ENCODE data around the gene DPT. TPM values are rescaled to one million over a fixed set of nuclear protein-coding genes. Genes with fewer than 3 reads are reported as not detected.
A peak's percentile ranks its signal among the peaks of the same experiment; 100 is the strongest.

DPT gene
- total and polyA plus RNA-seq, 10 of the 15 experiments (the other 5 are each of a cell fraction or from before 2014, with no cell fraction given) = 0.05 to 0.10 TPM; not detected in 8

DNA sequence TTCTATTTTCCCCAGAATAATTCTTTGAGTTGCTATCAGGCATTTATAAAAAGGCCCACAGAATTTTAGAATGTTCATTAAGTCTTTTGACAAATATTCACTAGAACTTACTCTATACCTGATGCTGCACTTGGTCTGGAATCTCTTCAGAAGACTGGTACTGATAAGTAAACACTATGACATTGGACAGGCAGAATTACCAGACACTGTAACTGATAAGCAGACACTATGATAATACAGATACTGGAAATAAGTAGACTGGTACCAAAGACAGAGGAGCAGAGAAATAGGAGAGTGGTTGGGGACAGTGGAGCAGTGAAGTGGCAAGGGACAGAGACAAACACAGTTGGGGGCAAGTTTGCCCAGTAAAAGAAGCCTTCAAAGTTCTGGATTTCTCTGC, 8.2 kb downstream of the DPT start:
- Histone ChIP-seq H3K79me2 (ENCODE audit: control insufficient read depth, insufficient read depth, low read length) (no peaks in the 10 kb centered on the region), H3K36me3 (ENCODE audit: control insufficient read depth in 2 of 2, insufficient read depth in 2 of 2, low read length in 1 of 2) (no peaks in the 10 kb centered on the region), H3K27me3 (replicated peaks in 1 of 2; ENCODE audit: control insufficient read depth in 2 of 2, insufficient read depth in 2 of 2, low read length in 1 of 2) (no peaks in the 10 kb centered on the region; a peak in 1 of 4 replicates), H4K20me1 (ENCODE audit: control insufficient read depth, insufficient read depth) (no peaks in the 10 kb centered on the region), H3K27ac (ENCODE audit: control insufficient read depth, insufficient read depth) (no peak overlapping the region), H3K9me3 (replicated peaks; ENCODE audit: control insufficient read depth, insufficient read depth, low read length) (no peaks in the 10 kb centered on the region), H2AFZ (ENCODE audit: control insufficient read depth, low read depth, low read length) (no peak overlapping the region), H3K4me3 (no peak overlapping the region), H3K4me2 (ENCODE audit: control insufficient read depth, insufficient read depth) (no peak overlapping the region), H3K9ac (ENCODE audit: control insufficient read depth, insufficient read depth, low read length) (no peak overlapping the region), H3K4me1 (ENCODE audit: control insufficient read depth, insufficient read depth, low read length) (peaks cover 11% of the 10 kb centered on the region)
- ATAC-seq (no peak), DNase-seq (ENCODE audit: low read depth, low spot score) (no peak), FAIRE-seq (no peak)
- ChIA-PET CTCF (no interaction called here), SMC1A (ENCODE audit: uncharacterized antibody, unreplicated experiment) (interaction anchor here (1.0 to 1.9 kb wide), 2 partner anchors 51 to 90 kb away, joined by 3 to 5 read pairs; no protein-coding TSS in a partner anchor), POLR2A (no interaction called here), RAD21 (ENCODE audit: unreplicated experiment) (no interaction called here)
- intact Hi-C loops (cut with micrococcal nuclease; ENCODE audit: unreplicated experiment) = no loop called here
- no TSS peak for BruUV-seq (replicated peaks)
- in situ Hi-C loops (cut with MboI) = no loop called here
- TF ChIP-seq CHD4 (IDR thresholded peaks at IDR 0.05) (no peak), RELA (IDR thresholded peaks at IDR 0.05; ENCODE audit: borderline replicate concordance, partially characterized antibody) (no peak), FOXK2 (IDR thresholded peaks at IDR 0.05) (no peak)
- TF ChIP-seq, protein P1, sequence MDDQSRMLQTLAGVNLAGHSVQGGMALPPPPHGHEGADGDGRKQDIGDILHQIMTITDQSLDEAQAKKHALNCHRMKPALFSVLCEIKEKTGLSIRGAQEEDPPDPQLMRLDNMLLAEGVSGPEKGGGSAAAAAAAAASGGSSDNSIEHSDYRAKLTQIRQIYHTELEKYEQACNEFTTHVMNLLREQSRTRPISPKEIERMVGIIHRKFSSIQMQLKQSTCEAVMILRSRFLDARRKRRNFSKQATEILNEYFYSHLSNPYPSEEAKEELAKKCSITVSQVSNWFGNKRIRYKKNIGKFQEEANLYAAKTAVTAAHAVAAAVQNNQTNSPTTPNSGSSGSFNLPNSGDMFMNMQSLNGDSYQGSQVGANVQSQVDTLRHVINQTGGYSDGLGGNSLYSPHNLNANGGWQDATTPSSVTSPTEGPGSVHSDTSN (IDR thresholded peaks at IDR 0.05; ENCODE audit: insufficient replicate concordance, low read depth, low read length) = no peak

DNA sequence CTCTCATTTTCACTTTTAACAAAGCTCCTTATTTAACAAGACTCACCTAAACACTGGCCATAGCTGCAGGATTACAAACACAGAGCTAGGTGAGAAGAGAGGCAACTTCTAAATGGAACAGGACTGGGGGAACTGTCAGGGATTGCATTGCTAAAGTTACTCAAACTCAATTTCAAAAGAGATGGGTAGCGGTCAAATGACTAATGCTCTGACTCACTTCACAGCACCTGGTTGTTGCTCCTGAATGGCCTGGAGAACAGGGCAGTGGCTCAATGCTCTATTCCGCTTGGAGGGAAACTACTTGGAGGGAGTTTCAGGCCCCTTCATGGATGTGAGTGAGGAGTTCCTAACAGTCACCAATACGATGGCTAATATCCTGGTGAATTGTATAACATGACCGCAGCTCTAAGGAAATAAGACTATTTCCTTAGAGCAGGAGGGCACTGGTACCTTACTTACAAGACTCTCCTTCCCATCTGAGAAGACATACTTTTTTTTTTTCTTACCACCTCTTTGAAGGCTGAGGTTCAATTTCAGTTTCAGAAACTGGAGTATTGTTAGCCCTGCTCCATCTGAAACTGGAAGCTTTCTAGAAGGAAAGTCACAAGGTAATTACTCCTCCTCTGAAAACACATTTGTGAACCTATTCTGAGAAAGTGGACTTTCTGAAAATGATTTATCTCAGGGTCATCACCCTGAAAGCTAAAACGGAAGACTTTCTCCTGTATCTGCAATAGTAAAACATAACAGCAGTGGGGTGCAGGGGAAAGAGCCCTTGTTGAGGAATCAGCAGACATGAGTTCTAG, 9.5 kb downstream of the DPT start:
- in situ Hi-C loops (cut with MboI) = no loop called here
- no peak overlapping the region for H3K27ac ChIP-seq (ENCODE audit: control insufficient read depth, insufficient read depth)
- 37% methylated on average over 5 of the region's 5 CpGs for WGBS (ENCODE audit: insufficient coverage, insufficient replicate concordance, low lambda C conversion rate, missing lambda C conversion rate)
- ChIA-PET SMC1A (ENCODE audit: uncharacterized antibody, unreplicated experiment) (interaction anchor here (0.6 to 4.0 kb wide), 9 partner anchors 15 to 390 kb away, joined by 3 to 18 read pairs (median 4); no protein-coding TSS in a partner anchor), RAD21 (ENCODE audit: unreplicated experiment) (interaction anchor here (0.8 to 1.3 kb wide), 3 partner anchors 20 to 392 kb away, joined by 3 to 4 read pairs (median 4); no protein-coding TSS in a partner anchor), POLR2A (interaction anchor here (0.5 to 0.7 kb wide), 2 partner anchors 15 to 421 kb away, joined by 3 to 4 read pairs; no protein-coding TSS in a partner anchor), CTCF (interaction anchor here (0.7 to 1.1 kb wide), 4 partner anchors 15 to 321 kb away, joined by 3 read pairs; no protein-coding TSS in a partner anchor)
- DNase-seq (ENCODE audit: low read depth, low spot score) = peak; percentile 45
- H4K20me1 ChIP-seq (ENCODE audit: control insufficient read depth, insufficient read depth) = no peaks in the 10 kb centered on the region
- H3K27me3 ChIP-seq (replicated peaks in 1 of 2; ENCODE audit: control insufficient read depth in 2 of 2, insufficient read depth in 2 of 2, low read length in 1 of 2) = no peaks in the 10 kb centered on the region; a peak in 1 of 4 replicates
- peaks cover 11% of the 10 kb centered on the region for H3K4me1 ChIP-seq (ENCODE audit: control insufficient read depth, insufficient read depth, low read length)
- H3K79me2 ChIP-seq (ENCODE audit: control insufficient read depth, insufficient read depth, low read length) = no peaks in the 10 kb centered on the region
- H3K4me3 ChIP-seq = no peak overlapping the region
- H3K9me3 ChIP-seq (replicated peaks; ENCODE audit: control insufficient read depth, insufficient read depth, low read length) = no peaks in the 10 kb centered on the region
- no peak overlapping the region for H3K9ac ChIP-seq (ENCODE audit: control insufficient read depth, insufficient read depth, low read length)
- intact Hi-C loops (cut with micrococcal nuclease; ENCODE audit: unreplicated experiment) = no loop called here
- peak overlapping the region; percentile 50; the same call in 1 of the 2 replicates for H3K4me2 ChIP-seq (ENCODE audit: control insufficient read depth, insufficient read depth)
- no peak overlapping the region for H2AFZ ChIP-seq (ENCODE audit: control insufficient read depth, low read depth, low read length)
- BruUV-seq (replicated peaks) = no TSS peak
- FAIRE-seq = no peak
- ATAC-seq = peak; percentile 62
- H3K36me3 ChIP-seq (ENCODE audit: control insufficient read depth in 2 of 2, insufficient read depth in 2 of 2, low read length in 1 of 2) = no peaks in the 10 kb centered on the region
- TF ChIP-seq BRCA1 (IDR thresholded peaks at IDR 0.05; ENCODE audit: low read depth, low read length) = no peak
- TF ChIP-seq EGR1 (IDR thresholded peaks at IDR 0.05; ENCODE audit: borderline replicate concordance in 1 of 2, low read depth in 2 of 2, low read length in 2 of 2) = no peak
- TF ChIP-seq TCF7 (IDR thresholded peaks at IDR 0.05; ENCODE audit: borderline replicate concordance) = no peak
- peak; percentile 88 for TF ChIP-seq NR2F1 (conservative IDR thresholded peaks at IDR 0.05)
- peak; percentile 41; the same call in 1 of the 2 replicates for TF ChIP-seq ZNF384 (IDR thresholded peaks at IDR 0.05; ENCODE audit: borderline replicate concordance, low read depth, low read length)
- no peak for TF ChIP-seq BMI1 (IDR thresholded peaks at IDR 0.05; ENCODE audit: borderline replicate concordance)
- TF ChIP-seq NFIC (IDR thresholded peaks at IDR 0.05; ENCODE audit: low read depth, low read length) = peak; percentile 48; the same call in 1 of the 2 replicates
- TF ChIP-seq, protein P1 (IDR thresholded peaks at IDR 0.05; ENCODE audit: insufficient replicate concordance, low read depth, low read length) = no peak
- TF ChIP-seq ZBED1 (IDR thresholded peaks at IDR 0.05; ENCODE audit: borderline replicate concordance) = no peak
- peak; percentile 21; the same call in 1 of the 2 replicates for TF ChIP-seq ATF7 (IDR thresholded peaks at IDR 0.05; ENCODE audit: low read depth)
